ENCODE measurements around the gene RAD51B. TPM values are rescaled to one million over a fixed set of nuclear protein-coding genes. Genes with fewer than 3 reads are reported as not detected.

The RAD51B gene
- total RNA-seq, 1 experiment from 2014 or later: 8.5 TPM

- Histone ChIP-seq H3K4me1 (ENCODE audit: control insufficient read depth, insufficient read depth, low read length) (no peaks in the 10 kb centered on the region; the same call in 1 of the 2 replicates), H3K27me3 (ENCODE audit: control insufficient read depth, insufficient read depth, low read length) (no peaks in the 10 kb centered on the region), H3K4me3 (ENCODE audit: low read depth in 2 of 2, low read length in 2 of 2) (no peak overlapping the region), H3K9me3 (ENCODE audit: control insufficient read depth, insufficient read depth, low read depth, low read length) (no peaks in the 10 kb centered on the region), H3K27ac (ENCODE audit: low read length) (peak overlapping the region; percentile 29; the same call in 1 of the 2 replicates), H3K36me3 (ENCODE audit: control insufficient read depth, insufficient read depth, low read length) (no peaks in the 10 kb centered on the region)
- ChIA-PET CTCF (no interaction called here), POLR2A (no interaction called here)
- in situ Hi-C loops (cut with HindIII; ENCODE audit: low pct_unique_long_range_greater_than_20kb, low sequenced_read_pairs): no loop called here
- no peak for DNase-seq (ENCODE audit: low read depth, low spot score)
- intact Hi-C loops (cut with micrococcal nuclease; ENCODE audit: unreplicated experiment): no loop called here
- ATAC-seq: no peak
- no TSS peak for BruUV-seq (replicated peaks)
- no peak for TF ChIP-seq CTCF (IDR thresholded peaks at IDR 0.05)
- TF ChIP-seq POLR2AphosphoS5 (IDR thresholded peaks at IDR 0.05; ENCODE audit: low read depth, low read length): no peak
- TF ChIP-seq SIN3A (IDR thresholded peaks at IDR 0.05; ENCODE audit: borderline replicate concordance, insufficient read depth, low read depth, low read length): no peak
- TF ChIP-seq TCF7L2 (IDR thresholded peaks at IDR 0.05; ENCODE audit: low read depth, low read length): no peak
- TF ChIP-seq REST (IDR thresholded peaks at IDR 0.05; ENCODE audit: insufficient read depth in 1 of 2, low read depth in 2 of 2, low read length in 1 of 2): no peak
Measured at GRCh38 chr14:68394118-68394763, 574.7 kb downstream of the RAD51B start.

- no peak for ATAC-seq
Measured at GRCh38 chr14:68394764-68395143, 575.2 kb downstream of the RAD51B start.

More at GRCh38 chr14:68394764-68395143, 575.2 kb downstream of the RAD51B start:
- intact Hi-C loops (cut with micrococcal nuclease; ENCODE audit: unreplicated experiment): no loop called here
- DNase-seq (ENCODE audit: low read depth, low spot score): no peak
- no peak for TF ChIP-seq TCF7L2 (IDR thresholded peaks at IDR 0.05; ENCODE audit: low read depth, low read length)
- no peak for TF ChIP-seq CTCF (IDR thresholded peaks at IDR 0.05)
- TF ChIP-seq SIN3A (IDR thresholded peaks at IDR 0.05; ENCODE audit: borderline replicate concordance, insufficient read depth, low read depth, low read length): no peak
- no peak for TF ChIP-seq REST (IDR thresholded peaks at IDR 0.05; ENCODE audit: insufficient read depth in 1 of 2, low read depth in 2 of 2, low read length in 1 of 2)
- no peak for TF ChIP-seq POLR2AphosphoS5 (IDR thresholded peaks at IDR 0.05; ENCODE audit: low read depth, low read length)
- Histone ChIP-seq H3K4me1 (ENCODE audit: control insufficient read depth, insufficient read depth, low read length) (no peaks in the 10 kb centered on the region; the same call in 1 of the 2 replicates), H3K9me3 (ENCODE audit: control insufficient read depth, insufficient read depth, low read depth, low read length) (no peaks in the 10 kb centered on the region), H3K4me3 (ENCODE audit: low read depth in 2 of 2, low read length in 2 of 2) (no peak overlapping the region), H3K36me3 (ENCODE audit: control insufficient read depth, insufficient read depth, low read length) (no peaks in the 10 kb centered on the region), H3K27ac (ENCODE audit: low read length) (no peak overlapping the region), H3K27me3 (ENCODE audit: control insufficient read depth, insufficient read depth, low read length) (no peaks in the 10 kb centered on the region)
- in situ Hi-C loops (cut with HindIII; ENCODE audit: low pct_unique_long_range_greater_than_20kb, low sequenced_read_pairs): no loop called here
- no TSS peak for BruUV-seq (replicated peaks)
- ChIA-PET POLR2A (no interaction called here), CTCF (no interaction called here)
